Hematopoietic multipotent progenitor cell treated with erythropoietin and hydrocortisone succinate and interleukin-3 and kit ligand, for 4 days (in vitro differentiated cells): ENCODE measurements around the gene CNRIP1.
"Not testable (repeated sequence)": the region's sequence is repeated elsewhere in the genome, so short reads cannot be mapped to it uniquely, and the experiment has no call there.

Experiments
- DNase-seq: peaks from one replicate; pipeline ENCODE4 v3.0.0-alpha.2; 2015

CNRIP1 gene

DNA sequence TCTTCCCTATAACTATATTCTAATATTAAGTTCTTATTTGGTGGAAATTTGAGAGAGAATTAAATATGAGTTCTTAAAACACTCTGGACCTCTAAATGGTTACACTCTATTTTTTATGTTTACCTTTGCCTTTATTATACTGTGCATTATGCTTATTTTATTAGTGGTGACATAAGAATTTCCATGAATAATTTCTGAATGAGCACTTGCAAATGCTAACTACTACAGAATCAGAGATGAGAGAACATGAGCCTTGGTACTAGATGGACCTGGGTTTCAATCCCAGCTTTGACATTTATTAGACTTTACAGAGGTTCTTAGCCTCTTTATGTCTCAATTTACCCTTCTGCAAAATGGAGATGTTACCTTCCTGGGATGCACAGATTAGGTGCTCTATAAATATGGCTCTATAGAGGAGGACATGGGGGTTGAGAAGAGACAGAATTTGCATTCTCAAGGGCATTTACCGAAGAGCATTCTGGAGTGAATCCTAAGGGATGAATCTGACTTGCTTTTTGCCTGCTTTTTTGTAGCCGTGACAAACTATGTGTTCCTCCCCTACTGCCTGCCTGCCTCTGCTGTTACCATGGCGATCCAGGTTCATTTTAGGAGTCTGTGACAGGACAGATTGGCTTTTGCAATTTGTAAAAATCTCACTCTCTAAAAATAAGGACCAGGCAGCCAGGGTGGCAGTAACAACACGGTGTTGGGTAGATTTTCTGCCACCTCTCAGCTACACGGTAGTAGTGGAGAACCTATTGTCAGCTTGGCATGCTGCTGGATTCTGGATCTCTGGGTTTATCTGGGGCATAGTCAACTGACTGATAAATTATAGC, 20.7 kb upstream of the CNRIP1 start:
- no peak for DNase-seq

DNA sequence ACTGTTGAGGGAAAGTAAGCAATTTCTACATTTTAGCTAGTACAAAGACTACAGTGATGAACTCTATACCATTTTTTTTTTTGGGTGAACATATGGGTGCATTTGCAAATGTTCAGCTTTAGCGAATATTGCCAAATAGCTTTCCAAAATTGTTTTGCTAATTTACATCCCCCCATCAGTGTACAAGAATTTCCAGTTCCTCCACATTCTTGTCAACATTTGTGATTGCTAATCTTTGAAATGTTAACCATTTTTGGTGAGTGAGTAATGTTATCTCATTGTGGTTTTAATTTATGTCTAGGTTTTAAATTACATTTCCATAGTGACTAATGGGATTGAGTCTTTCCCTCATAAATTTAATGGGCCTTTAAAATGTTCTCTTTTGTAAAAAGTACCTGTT, 16.4 kb upstream of the CNRIP1 start:
- no peak for DNase-seq

DNA sequence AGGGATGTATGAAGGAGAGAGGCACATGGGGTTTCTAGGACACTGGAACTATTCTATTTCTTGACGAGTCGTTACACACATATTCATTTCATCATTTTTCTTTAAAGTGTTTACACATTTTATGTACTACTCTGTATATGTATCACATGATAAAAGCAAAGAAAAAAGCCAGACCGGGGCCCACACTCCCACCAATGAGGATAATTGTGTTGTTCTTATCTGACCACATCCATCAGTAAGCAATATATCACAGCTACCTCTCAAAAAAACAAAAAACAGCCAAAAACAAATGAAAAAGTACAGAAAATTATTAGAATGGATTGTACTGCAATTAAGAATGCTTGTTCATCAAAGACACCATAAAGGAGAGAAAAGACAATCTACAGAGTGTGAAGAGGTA, 14.2 kb upstream of the CNRIP1 start:
- no peak for DNase-seq

DNA sequence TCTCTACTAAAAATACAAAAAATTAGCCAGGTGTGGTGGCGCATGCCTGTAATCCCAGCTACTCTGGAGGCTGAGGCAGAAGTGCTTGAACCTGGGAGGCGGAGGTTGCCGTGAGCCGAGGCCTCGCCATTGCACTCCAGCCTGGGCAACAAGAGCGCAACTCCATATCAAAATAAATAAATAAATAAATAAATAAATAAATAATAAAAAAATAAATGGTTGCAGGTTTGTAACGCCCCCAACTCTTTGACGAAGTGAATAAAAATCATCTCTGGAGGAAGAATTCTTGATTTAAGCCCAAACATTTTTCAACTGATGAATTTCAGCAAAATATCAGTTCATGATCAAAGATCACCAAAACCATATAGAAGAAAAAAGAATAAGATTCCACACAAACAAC, 13.3 kb upstream of the CNRIP1 start:
- DNase-seq: no peak

DNA sequence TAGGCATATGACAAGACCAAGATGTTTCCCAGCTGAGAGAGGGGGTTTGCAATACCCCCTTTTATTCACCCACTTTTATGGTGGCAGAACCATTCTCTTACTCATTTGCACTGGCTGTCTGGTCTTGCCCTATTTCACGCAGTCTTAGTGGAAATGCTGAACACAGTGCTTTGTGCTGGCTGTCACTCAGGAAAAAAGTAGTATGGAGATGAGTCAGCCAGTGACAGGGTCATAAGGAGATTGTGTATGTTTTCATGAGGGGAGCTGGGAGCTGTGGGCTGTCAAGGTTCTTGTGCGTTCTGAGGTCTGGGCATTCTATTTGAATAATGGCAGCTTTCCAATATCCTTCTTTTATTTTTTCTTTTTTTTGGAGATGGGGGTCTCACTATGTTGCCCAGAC, 10.9 kb upstream of the CNRIP1 start:
- DNase-seq: peak; percentile 31

DNA sequence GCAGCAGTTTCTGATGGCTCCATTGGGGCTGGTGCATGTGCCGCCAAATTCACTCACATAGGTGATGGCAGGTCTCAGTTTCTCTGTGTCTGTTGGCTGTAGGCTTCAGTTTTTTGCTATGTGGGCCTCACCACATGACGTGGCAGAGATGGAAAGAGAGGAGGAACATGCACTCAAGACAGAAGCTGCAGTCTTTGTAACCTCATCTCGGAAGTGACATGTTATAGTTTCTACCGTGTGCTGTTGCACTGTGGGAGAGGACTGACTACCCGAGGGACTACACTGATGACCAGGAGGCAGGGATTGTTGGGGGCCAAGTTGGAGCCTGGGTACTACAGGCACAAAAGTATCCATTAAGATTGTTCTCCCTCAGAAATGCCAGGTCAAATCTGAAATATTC, 9.2 kb upstream of the CNRIP1 start:
- no peak for DNase-seq

DNA sequence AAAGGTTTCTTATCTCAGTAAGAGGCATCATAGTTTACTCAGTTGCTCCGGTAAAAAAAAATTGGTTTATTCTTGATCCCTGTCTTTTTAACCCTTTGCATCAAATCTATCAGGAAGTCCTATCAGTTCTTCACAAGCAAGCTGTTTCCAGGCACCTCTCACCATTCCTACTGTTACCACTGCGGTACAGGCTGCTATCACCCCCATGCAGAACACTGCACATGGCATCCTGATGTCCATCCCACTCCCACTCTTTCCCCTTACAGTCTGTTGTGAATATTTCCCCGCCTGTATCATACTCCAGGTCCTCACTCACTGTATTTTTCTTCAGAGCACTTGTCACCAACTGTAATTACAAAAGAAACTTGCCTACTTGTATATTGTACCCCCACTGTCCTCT, 5.3 kb upstream of the CNRIP1 start:
- DNase-seq: peak; percentile 32

DNA sequence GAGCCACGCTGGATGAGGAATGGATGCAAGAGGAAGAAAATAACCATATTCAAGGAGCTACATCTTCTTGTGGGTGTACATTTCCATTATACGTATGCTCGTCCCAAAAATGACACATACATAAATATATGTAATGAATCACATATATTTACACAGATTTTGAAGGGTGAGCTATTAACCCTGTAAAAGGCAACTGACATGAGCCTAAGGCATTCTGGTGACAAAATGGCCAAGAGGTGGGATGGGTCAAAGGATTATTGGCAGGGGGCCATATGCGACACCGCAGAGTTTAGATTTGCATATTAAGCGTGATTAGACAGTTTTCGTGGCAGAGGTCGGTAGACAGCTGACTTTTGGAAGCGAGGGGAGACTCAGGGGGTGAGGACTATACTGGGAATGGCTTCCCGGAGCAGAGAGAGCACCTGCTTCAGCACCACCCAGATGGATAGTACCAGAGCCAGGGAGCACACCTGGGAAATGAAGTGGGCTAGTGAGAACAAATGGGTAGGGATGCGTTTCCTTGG, 431 bp upstream of the CNRIP1 start:
- peak; percentile 95 for DNase-seq

DNA sequence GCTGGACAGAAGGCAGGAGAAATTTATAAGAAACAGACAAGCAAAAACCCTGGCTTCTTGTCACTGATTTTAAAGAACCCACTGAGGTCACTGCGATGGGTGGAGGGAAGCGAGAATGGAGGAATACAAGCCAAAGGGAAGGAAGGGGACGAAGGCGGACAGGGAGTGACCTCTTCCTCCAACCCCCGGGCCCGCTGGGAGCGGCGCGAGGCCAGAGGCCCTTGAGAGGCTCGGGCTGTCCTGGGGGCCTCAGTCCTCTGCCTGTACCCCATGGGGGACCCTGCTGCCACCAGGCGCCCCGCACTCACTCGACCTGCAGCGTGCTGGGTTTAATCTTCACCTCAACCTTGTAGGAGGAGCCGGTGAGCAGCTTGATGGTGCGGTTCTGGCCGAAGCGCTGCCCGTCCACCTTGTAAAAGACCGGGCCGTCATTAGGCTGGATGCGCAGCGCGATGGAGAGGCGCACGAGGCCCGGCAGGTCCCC, 793 bp downstream of the CNRIP1 start:
- DNase-seq: peak; percentile 44

DNA sequence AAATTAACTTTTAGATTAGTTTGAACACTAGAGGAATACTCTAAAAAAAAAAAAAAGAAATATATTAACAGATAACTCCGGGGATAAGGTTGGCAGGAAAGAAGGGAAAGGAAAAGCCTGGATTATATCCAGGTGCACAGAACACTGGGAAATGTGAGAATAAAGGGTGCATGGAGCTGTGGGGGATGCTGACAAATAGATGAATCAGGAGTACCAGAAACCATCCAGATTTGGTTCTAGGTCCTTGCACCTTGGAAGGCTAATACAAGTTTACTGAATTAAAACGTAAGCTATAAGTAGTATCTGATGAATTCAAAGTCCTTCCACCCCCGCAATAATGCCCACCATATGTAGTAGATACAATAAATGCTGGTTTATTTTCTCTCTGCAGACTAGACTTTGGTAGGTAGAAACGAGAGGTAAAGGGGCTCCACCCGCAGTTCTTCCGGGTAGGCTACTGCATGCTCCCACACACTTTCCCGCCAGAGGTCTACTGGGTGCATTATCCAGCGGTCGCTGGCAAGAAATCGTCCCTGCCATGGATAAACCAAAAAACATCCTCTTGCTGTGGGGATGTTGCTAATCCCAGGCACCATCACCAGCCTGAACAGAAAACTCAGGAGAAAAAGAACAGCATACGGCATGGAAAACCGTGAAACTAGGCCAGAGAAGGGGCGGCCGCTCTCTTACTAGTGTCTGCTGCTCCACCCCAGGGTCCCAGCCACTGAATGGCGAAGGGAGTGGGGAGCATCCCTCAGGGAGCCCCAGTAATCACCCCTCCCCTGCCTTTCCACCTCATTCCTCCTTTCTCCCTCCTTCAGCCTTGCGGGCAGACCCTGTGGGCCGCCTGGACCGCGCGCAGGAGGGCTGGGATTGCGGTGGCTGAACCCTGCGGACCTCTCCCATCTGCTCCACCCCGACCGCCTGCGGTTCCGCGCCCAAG, 1.5 kb downstream of the CNRIP1 start:
- DNase-seq: peak; percentile 55

DNA sequence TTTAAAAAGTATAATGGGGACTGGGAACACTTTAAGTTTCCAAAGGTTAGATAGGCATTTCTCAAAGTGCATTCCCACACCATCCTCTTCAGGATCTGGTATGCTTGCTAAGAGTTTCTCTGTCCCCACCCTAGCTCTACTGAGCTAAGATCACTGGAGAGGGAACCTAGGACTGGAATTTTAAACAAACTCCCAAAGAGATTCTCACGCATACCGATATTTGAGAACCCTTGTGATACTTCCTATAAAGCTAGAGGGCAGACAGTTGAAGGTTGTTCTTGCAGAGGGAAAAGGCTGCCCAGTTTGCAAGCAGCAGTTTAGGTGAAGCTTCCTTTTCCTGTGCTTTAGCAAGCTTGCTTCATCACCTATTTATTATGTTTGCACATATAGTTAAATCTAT, 3.6 kb downstream of the CNRIP1 start:
- peak; percentile 56 for DNase-seq

DNA sequence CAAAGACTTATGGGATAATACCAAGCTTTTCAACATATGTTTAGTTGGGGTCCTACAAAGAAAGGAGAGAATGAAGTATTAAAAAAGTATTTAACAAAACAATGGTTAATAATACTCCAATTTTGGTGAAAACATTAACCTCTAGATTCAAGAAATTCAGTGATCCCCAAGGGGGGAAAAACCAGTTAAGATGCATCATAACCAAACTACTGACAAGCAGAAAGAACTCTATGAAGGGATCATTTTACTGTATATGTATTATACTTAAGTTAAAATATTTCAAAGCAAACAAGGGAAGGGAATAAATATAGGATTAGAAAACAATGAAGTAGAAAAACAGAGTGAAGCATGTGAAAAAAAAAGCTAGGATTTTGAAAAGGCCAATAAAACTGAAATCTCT, 8.7 kb downstream of the CNRIP1 start:
- DNase-seq: no peak

DNA sequence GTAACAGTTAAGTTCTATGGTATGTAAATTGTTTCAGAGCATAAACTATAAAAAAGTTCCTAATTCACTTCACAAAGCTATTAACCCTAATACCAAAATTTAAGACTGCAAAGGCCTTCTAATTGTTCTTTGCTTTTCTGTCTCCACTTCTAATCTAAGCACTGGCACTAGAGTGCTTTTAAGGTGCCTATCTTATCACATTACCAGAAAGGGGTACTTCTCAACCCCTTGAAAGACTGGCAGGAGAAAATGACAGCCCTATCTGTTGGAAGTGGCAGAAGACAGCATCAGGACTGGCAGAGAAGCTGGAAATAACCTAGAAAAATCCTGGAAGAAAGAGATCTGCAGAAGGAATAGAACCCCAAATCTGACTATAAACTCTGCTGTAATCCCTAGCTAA, 10.3 kb downstream of the CNRIP1 start:
- DNase-seq: peak; percentile 68

DNA sequence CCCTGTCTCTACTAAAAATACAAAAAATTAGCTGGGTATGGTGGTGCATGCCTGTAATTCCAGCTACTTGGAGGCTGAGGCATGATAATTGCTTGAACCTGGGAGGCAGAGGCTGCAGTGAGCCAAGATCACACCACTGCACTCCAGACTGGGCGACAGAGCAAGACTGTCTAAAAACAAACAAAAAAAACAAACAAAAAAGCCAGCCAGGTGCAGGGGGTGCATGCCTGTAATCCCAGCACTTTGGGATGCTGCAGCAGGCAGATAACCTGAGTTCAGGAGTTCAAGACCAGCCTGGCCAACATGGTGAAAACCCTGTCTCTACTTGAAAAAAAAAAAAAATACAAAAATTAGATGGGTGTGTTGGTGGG, 15.9 kb downstream of the CNRIP1 start:
- DNase-seq: not testable (repeated sequence)

DNA sequence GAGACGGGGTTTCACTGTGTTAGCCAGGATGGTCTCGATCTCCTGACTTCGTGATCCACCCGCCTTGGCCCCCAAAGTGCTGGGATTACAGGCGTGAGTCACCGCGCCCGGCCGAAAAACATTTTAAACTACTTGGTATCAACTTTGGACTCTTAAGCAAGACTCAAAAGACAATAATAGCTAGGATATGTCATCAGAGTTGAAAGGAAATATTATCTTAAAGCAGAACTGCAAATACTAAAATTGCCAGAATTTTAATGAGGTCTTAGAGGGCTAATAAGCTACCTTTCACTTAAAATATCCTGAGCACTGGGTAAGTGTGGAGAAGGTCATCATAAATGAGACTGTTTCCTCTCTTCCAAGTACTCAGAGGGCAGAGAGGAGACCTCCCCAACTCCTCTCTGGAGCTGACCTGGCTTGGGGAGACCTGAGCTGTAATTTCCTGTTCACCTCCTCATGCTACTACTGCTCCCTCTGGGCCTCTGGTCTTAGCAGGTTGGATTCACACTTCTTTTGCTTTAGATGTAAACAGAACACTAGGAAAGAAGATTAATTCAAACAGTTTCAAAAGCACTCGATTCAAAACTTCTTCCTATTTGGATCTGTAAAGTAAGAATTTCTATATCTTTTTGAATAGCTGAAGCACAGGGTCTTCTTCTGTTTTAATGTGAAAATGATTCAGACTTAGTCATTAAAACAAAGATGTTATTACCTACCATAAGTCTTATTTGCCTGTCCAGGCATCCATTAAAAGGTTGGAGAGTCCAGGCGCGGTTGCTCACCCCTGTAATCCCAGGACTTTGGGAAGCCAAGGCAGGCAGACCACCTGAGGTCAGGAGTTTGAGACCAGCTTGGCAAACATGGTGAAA, 16.5 kb downstream of the CNRIP1 start:
- no peak for DNase-seq

DNA sequence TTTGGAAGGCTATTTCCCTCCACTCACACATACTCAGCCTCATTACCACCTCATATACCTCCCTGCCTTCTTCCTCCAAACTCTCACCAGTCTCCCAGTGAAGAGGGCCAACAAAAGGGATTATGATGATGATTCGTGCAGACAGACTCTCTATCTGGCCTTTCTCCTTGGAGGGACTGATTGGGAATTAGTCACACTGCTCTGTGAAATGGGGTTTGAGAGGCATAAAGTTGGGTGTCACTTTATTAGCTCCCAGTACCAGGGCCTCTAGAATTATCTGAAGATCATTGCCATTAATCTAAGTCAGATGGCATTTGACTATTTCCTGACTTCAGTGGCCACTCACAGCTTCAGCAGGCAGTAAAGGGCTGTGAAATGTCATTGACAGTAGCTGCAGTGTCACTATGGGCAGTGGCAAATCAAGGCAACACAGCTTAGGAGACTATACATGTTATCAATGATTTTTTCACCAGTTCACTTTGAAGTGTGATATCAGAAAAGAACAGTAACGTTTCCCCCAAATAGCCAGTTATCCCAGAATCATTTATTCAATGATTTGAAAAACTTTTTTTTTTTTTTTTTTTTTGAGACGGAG, 17.4 kb downstream of the CNRIP1 start:
- peak; percentile 66 for DNase-seq

DNA sequence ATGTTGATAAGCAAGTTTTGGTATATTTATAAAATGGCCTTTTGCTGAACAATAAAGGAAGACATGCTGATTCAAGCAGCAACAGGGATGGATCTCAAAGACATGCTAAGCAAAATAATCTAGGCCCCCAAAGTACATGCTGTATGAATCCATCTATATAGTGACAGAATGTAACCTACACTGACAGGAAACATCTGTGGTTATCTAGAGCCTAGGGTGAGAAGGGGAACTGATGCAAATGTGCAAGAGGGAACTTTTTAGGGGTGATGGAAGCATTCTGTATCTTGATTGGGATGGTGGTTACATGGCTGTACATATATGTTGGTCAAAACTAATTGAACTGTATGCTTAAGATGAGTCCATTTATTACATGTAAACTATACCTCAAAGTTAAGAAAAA, 24.2 kb downstream of the CNRIP1 start:
- DNase-seq: peak; percentile 92

DNA sequence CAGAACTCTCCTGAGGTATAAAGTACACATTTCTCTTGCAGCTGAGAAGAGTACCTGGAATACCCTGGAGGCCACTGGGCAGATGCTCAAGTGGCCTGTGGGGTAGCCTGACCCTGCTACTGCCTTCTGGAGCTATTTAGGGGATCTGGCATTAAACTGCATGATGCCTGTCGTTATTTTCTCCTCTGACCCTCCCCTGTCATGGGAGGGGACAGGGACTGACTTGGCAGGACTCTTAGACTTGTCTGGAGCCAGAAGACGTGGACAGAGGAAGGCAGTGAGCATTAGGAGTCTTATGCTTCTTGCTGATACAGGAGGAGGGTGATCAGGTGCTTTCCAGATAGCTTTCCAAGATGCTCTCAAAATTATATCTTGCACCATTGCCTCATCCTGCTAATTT, 24.8 kb downstream of the CNRIP1 start:
- no peak for DNase-seq

DNA sequence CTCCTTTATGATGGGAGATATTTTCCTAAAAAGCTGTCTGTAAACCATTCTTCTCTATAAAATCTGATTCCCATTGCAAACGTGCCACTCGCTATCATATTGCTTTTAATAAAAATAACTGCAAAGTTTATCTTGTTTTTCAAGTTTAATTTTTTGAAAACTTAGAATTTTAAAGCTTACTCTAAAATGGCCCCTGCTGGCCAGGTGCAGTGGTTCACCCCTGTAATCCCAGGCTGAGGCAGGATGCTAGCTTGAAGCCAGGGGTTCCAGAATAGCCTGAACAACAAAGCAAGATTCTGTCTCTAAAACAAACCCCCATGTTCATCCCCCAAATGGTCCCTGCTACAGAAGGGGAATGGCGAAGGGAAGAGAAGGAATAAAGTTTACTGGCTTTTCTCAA, 25.6 kb downstream of the CNRIP1 start:
- no peak for DNase-seq

DNA sequence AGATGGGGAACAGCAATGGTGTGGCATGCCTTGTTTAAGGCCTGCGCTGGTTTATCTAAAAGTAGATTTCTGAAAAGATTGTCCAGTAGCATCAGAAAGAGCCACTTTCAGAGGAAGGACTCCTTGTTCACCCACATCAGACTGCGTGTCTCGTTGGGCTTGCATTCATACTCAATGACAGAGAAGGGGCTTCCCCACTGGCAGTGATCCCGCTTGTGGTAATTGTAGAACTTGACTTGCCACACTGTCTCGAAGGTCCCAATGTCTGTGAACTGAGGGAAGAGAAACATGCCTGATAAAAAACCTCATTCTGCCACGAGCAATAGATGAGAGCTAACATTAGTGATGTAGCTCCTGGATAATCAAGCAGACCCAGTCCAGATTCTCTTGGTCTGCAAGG, 26.0 kb downstream of the CNRIP1 start:
- DNase-seq: peak; percentile 35

DNA sequence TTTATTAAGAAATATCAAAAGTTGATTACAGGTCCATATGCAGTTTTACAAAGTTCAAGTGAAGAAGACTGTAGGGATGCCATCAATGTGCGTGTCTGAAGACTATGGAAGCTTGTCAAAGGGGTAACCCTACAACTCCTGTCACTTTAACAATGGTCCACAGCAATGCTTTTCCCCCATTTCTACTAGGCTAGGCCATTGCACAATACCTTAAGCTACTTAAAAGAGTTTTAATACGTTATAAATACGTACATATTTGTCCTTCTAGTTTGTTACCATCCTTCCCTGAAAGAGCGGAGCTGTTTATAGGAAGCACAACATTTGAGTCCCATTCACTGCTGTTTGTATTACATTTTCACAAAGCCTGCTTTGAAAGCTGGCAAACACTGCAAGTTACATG, 26.7 kb downstream of the CNRIP1 start:
- no peak for DNase-seq

DNA sequence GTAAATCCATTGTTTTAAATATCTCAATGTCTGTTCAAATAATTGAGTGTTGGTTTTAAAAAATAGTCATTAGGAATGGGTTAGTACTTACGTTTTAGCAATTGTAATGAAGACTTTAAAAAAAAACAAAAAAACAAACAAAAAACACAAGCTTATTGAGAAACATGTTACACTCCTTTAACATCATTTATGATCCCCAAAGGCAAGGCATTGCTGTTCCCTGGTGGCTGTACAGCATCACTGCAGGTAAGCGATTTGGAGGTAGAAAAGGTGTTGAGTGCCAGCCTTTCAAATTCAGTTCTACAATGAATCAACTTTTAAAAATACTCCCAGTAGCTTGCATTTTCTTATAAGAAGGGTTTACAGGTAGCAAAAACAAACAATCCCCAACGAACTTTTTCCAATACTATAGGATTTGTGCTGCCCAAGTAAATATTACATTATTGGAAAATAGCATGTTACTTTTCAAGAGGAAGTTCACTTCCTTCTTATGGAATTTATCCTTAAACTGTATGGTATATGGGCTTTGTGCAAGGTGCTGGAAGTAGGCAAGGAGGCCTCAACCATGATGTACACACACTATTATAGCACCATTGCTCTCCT, 27.5 kb downstream of the CNRIP1 start:
- DNase-seq: peak; percentile 78
